ENCODE measurements around the gene COL7A1. TPM values are rescaled to one million over a fixed set of nuclear protein-coding genes. Genes with fewer than 3 reads are reported as not detected.

The COL7A1 gene
- total RNA-seq, 1 experiment from 2014 or later: 8.1 TPM

DNA sequence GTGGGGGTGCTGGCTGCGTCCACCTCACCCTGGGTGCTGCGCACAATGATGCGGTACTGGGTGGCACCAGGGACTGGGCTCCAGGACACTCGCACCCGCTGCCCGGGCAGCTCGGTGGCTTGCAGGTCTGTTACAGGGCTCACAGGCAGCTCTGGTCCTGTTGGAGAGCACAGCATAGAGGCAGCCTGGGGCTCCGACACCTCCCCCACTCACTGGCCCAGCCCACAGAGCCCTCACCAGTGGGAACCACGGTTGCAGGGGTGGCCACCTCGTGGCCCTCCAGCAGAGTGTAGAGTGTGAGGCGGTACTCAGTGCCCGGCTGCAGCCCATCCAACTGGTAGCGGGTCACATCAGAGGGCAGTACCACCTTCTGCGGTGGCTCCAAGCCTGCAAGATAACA, 3.7 kb downstream of the COL7A1 start:
- Mint-ChIP-seq H3K4me1 (peaks cover 23% of the 10 kb centered on the region), H3K27ac (no peak overlapping the region), H3K36me3 (no peaks in the 10 kb centered on the region), H3K9me3 (no peaks in the 10 kb centered on the region), H3K27me3 (ENCODE audit: low read depth) (no peaks in the 10 kb centered on the region; the same call in 1 of the 2 replicates), H3K4me3 (no peak overlapping the region)
- ChIA-PET CTCF (no interaction called here), POLR2A (no interaction called here)
- TF ChIP-seq, protein P1, sequence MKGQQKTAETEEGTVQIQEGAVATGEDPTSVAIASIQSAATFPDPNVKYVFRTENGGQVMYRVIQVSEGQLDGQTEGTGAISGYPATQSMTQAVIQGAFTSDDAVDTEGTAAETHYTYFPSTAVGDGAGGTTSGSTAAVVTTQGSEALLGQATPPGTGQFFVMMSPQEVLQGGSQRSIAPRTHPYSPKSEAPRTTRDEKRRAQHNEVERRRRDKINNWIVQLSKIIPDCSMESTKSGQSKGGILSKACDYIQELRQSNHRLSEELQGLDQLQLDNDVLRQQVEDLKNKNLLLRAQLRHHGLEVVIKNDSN (CRISPR knock-in tag; IDR thresholded peaks at IDR 0.05): no peak
- TF ChIP-seq, protein P2, sequence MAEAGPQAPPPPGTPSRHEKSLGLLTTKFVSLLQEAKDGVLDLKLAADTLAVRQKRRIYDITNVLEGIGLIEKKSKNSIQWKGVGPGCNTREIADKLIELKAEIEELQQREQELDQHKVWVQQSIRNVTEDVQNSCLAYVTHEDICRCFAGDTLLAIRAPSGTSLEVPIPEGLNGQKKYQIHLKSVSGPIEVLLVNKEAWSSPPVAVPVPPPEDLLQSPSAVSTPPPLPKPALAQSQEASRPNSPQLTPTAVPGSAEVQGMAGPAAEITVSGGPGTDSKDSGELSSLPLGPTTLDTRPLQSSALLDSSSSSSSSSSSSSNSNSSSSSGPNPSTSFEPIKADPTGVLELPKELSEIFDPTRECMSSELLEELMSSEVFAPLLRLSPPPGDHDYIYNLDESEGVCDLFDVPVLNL (CRISPR knock-in tag; IDR thresholded peaks at IDR 0.05; ENCODE audit: borderline replicate concordance, low read depth): no peak
- TF ChIP-seq JAZF1 (CRISPR knock-in tag; IDR thresholded peaks at IDR 0.05) (no peak), ETV6 (CRISPR knock-in tag; IDR thresholded peaks at IDR 0.05) (no peak), TEAD4 (CRISPR knock-in tag; IDR thresholded peaks at IDR 0.05) (no peak), ZNF121 (CRISPR knock-in tag; IDR thresholded peaks at IDR 0.05) (no peak), JUN (CRISPR knock-in tag; IDR thresholded peaks at IDR 0.05) (no peak), TEAD1 (CRISPR knock-in tag; IDR thresholded peaks at IDR 0.05) (no peak), RORB (CRISPR knock-in tag; IDR thresholded peaks at IDR 0.05) (no peak), GABPB1 (CRISPR knock-in tag; IDR thresholded peaks at IDR 0.05) (no peak), NFATC4 (CRISPR knock-in tag; IDR thresholded peaks at IDR 0.05) (no peak)
- TF ChIP-seq, protein P3, sequence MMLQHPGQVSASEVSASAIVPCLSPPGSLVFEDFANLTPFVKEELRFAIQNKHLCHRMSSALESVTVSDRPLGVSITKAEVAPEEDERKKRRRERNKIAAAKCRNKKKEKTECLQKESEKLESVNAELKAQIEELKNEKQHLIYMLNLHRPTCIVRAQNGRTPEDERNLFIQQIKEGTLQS (CRISPR knock-in tag; conservative IDR thresholded peaks at IDR 0.05): no peak
- TF ChIP-seq, protein P4, sequence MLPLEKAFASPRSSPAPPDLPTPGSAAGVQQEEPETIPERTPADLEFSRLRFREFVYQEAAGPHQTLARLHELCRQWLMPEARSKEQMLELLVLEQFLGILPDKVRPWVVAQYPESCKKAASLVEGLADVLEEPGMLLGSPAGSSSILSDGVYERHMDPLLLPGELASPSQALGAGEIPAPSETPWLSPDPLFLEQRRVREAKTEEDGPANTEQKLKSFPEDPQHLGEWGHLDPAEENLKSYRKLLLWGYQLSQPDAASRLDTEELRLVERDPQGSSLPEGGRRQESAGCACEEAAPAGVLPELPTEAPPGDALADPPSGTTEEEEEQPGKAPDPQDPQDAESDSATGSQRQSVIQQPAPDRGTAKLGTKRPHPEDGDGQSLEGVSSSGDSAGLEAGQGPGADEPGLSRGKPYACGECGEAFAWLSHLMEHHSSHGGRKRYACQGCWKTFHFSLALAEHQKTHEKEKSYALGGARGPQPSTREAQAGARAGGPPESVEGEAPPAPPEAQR (CRISPR knock-in tag; IDR thresholded peaks at IDR 0.05): no peak
- TF ChIP-seq, protein P5, sequence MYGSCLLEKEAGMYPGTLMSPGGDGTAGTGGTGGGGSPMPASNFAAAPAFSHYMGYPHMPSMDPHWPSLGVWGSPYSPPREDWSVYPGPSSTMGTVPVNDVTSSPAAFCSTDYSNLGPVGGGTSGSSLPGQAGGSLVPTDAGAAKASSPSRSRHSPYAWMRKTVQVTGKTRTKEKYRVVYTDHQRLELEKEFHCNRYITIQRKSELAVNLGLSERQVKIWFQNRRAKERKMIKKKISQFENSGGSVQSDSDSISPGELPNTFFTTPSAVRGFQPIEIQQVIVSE (CRISPR knock-in tag; IDR thresholded peaks at IDR 0.05; ENCODE audit: borderline replicate concordance): no peak
- TF ChIP-seq, protein P6, sequence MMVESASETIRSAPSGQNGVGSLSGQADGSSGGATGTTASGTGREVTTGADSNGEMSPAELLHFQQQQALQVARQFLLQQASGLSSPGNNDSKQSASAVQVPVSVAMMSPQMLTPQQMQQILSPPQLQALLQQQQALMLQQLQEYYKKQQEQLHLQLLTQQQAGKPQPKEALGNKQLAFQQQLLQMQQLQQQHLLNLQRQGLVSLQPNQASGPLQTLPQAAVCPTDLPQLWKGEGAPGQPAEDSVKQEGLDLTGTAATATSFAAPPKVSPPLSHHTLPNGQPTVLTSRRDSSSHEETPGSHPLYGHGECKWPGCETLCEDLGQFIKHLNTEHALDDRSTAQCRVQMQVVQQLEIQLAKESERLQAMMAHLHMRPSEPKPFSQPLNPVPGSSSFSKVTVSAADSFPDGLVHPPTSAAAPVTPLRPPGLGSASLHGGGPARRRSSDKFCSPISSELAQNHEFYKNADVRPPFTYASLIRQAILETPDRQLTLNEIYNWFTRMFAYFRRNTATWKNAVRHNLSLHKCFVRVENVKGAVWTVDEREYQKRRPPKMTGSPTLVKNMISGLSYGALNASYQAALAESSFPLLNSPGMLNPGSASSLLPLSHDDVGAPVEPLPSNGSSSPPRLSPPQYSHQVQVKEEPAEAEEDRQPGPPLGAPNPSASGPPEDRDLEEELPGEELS (CRISPR knock-in tag; IDR thresholded peaks at IDR 0.05): no peak
- ATAC-seq: no peak
- no peak for DNase-seq (ENCODE audit: low spot score)

DNA sequence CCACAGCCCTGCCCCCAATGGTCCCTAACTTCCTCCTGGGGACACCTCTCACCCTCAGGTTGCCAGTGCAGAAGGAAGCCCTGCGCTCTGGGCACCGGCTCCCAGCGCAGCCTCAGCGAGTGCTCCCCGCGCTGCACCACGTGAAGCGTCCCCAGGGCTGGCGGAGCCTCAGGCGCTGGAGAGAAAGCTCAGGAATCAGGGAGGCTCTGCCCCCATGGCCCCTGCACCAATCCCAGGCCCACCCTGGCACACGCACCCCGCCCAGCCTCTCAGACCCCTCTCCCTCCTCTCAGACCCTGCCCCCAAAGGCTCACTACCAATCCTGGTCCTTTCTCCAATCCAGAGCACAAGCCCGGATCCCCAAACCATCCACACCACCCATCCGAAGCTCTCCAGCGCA, 6.9 kb downstream of the COL7A1 start:
- Mint-ChIP-seq H3K27ac (peak overlapping the region; percentile 61; the same call in 1 of the 2 replicates), H3K27me3 (ENCODE audit: low read depth) (no peaks in the 10 kb centered on the region; the same call in 1 of the 2 replicates), H3K36me3 (no peaks in the 10 kb centered on the region), H3K4me1 (peaks cover 7% of the 10 kb centered on the region), H3K4me3 (no peak overlapping the region), H3K9me3 (no peaks in the 10 kb centered on the region)
- DNase-seq (ENCODE audit: low spot score) (no peak), ATAC-seq (peak; percentile 72)
- ChIA-PET CTCF (interaction anchor here (1.1 to 2.7 kb wide), 3 partner anchors 27 to 188 kb away, joined by 3 to 12 read pairs (median 6); no protein-coding TSS in a partner anchor), POLR2A (interaction anchor here (0.5 kb wide), 1 partner anchor 277 kb away, joined by 3 read pairs; no protein-coding TSS in a partner anchor)
- TF ChIP-seq, protein P7, sequence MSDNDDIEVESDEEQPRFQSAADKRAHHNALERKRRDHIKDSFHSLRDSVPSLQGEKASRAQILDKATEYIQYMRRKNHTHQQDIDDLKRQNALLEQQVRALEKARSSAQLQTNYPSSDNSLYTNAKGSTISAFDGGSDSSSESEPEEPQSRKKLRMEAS (CRISPR knock-in tag; IDR thresholded peaks at IDR 0.05): no peak
- TF ChIP-seq ZBTB21 (CRISPR knock-in tag; IDR thresholded peaks at IDR 0.05; ENCODE audit: borderline replicate concordance) (no peak), ZNF219 (CRISPR knock-in tag; IDR thresholded peaks at IDR 0.05; ENCODE audit: borderline replicate concordance) (no peak), NFYB (CRISPR knock-in tag; conservative IDR thresholded peaks at IDR 0.05; ENCODE audit: low read depth) (no peak), ZNF671 (CRISPR knock-in tag; IDR thresholded peaks at IDR 0.05) (no peak), ATF1 (CRISPR knock-in tag; IDR thresholded peaks at IDR 0.05) (no peak), JUN (CRISPR knock-in tag; IDR thresholded peaks at IDR 0.05) (no peak), FOXK1 (CRISPR knock-in tag; IDR thresholded peaks at IDR 0.05) (no peak), ZNF416 (CRISPR knock-in tag; IDR thresholded peaks at IDR 0.05) (no peak), CREM (CRISPR knock-in tag; IDR thresholded peaks at IDR 0.05) (no peak), ZNF121 (CRISPR knock-in tag; IDR thresholded peaks at IDR 0.05) (no peak), NFATC4 (CRISPR knock-in tag; IDR thresholded peaks at IDR 0.05) (no peak)
- TF ChIP-seq, protein P6 (CRISPR knock-in tag; IDR thresholded peaks at IDR 0.05): no peak
